OCI-LY3 (cell line): ENCODE measurements around the gene OIT3.

Experiments
- H2AFZ ChIP-seq: fragments of 200-600, 300-600 bp; shearing (Covaris generic); 2 replicates; pipeline ENCODE4 v1.6.0; 2014; ENCODE audit warnings: antibody characterized with exemption, low read depth, low read length
- H3K27ac ChIP-seq: fragments of 200-600, 300-600 bp; sonication (generic); 2 replicates; pipeline ENCODE4 v1.5.1; 2014; ENCODE audit warnings: mild to moderate bottlenecking, low read length, moderate library complexity, mixed read lengths
- H3K27me3 ChIP-seq: fragments of 200-600, 300-600 bp; sonication (generic); 2 replicates; pipeline ENCODE4 v1.6.1; 2014; ENCODE audit warnings: low read depth, low read length, mixed read lengths
- H3K36me3 ChIP-seq: fragments of 200-600, 300-600 bp; sonication (generic); replicated peaks from 2 replicates; pipeline ENCODE3; 2014; ENCODE audit warnings: low read depth, low read length, mixed read lengths
- H3K4me1 ChIP-seq: fragments of 300-600, 200-600 bp; sonication (generic); 2 replicates; pipeline ENCODE4 v1.6.1; 2014; ENCODE audit warnings: low read length, mixed read lengths
- H3K4me2 ChIP-seq: fragments of 200-600, 300-600 bp; sonication (generic); 2 replicates; pipeline ENCODE4 v1.6.1; 2014; ENCODE audit warnings: low read length, mixed read lengths
- H3K4me3 ChIP-seq: fragments of 300-600, 200-600 bp; sonication (generic); 2 replicates; pipeline ENCODE4 v1.5.1; 2014; ENCODE audit warnings: antibody characterized with exemption, mild to moderate bottlenecking, low read length, moderate library complexity
- H3K79me2 ChIP-seq: fragments of 300-600, 200-600 bp; shearing (Covaris generic); 2 replicates; pipeline ENCODE4 v1.6.1; 2014; ENCODE audit warnings: mild to moderate bottlenecking, low read length, mixed read lengths
- H3K9ac ChIP-seq: fragments of 300-600, 200-600 bp; shearing (Covaris generic); 2 replicates; pipeline ENCODE4 v1.6.0; 2014; ENCODE audit warnings: mild to moderate bottlenecking, low read length, moderate library complexity
- H3K9me3 ChIP-seq: fragments of 200-600, 300-600 bp; shearing (Covaris generic); 2 replicates; pipeline ENCODE4 v1.6.1; 2014; ENCODE audit warnings: low read length, mixed read lengths; ENCODE audit not compliant: insufficient read depth
- H4K20me1 ChIP-seq: fragments of 200-600, 300-600 bp; sonication (generic); 2 replicates; pipeline ENCODE4 v1.6.1; 2016; ENCODE audit warnings: low read length, mixed read lengths; ENCODE audit not compliant: insufficient read depth
- CTCF ChIP-seq: fragments of 200-600, 300-600 bp; sonication (generic); IDR thresholded peaks from 2 replicates; pipeline ENCODE4 v1.5.1; 2014; ENCODE audit warnings: antibody characterized with exemption, low read length, low read depth
- EZH2phosphoT487 ChIP-seq: fragments of 200-600 bp; shearing (Covaris generic); IDR thresholded peaks from 2 replicates; pipeline ENCODE4 v1.6.1; 2018; ENCODE audit warnings: antibody characterized with exemption, mixed run types, low read depth

OIT3 gene

DNA sequence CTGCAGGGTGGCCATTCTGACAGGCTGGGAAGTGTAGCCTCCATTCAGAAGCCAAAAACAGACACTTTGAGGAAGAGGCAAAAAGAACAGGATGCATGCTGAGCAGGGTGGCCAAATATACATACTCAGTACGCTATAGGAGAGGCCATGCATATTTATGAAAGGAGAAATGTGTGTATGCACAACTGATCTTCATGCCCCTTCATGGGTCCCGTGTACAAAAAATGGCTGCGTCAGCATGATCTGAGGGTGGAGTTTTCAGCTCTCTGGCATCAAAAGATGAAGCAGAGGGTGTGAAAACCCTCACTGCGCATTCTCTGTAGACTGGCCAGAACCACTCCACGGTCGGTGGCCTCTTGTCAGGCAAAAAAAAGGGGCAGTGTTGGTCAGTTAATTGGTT is 35.5 kb upstream of the OIT3 start:
- no peaks in the 10 kb centered on the region for H3K36me3 ChIP-seq
- no peaks in the 10 kb centered on the region for H3K27me3 ChIP-seq
- no peak overlapping the region for H3K4me3 ChIP-seq
- no peaks in the 10 kb centered on the region for H3K4me1 ChIP-seq
- H3K27ac ChIP-seq: no peak overlapping the region
- no peak for TF ChIP-seq EZH2phosphoT487
- no peak for TF ChIP-seq CTCF
- no peak overlapping the region for H3K4me2 ChIP-seq
- H3K79me2 ChIP-seq: no peaks in the 10 kb centered on the region
- no peak overlapping the region for H2AFZ ChIP-seq
- no peaks in the 10 kb centered on the region for H4K20me1 ChIP-seq
- H3K9ac ChIP-seq: no peak overlapping the region
- H3K9me3 ChIP-seq: no peaks in the 10 kb centered on the region

GRCh38 chr10:72862957-72863356 is 30.6 kb upstream of the OIT3 start:
- H3K36me3 ChIP-seq: no peaks in the 10 kb centered on the region
- H3K4me1 ChIP-seq: no peaks in the 10 kb centered on the region
- no peak for TF ChIP-seq CTCF
- no peak for TF ChIP-seq EZH2phosphoT487

GRCh38 chr10:72875250-72876055 is 18.1 kb upstream of the OIT3 start:
- no peak overlapping the region for H3K4me2 ChIP-seq
- H3K27me3 ChIP-seq: no peaks in the 10 kb centered on the region
- H3K4me3 ChIP-seq: no peak overlapping the region
- H3K9ac ChIP-seq: no peak overlapping the region
- no peak overlapping the region for H2AFZ ChIP-seq
- no peaks in the 10 kb centered on the region for H3K79me2 ChIP-seq
- H3K9me3 ChIP-seq: no peaks in the 10 kb centered on the region
- H4K20me1 ChIP-seq: no peaks in the 10 kb centered on the region
- no peak for TF ChIP-seq EZH2phosphoT487
- TF ChIP-seq CTCF: peak; percentile 57
- no peaks in the 10 kb centered on the region for H3K36me3 ChIP-seq
- peaks cover 11% of the 10 kb centered on the region for H3K4me1 ChIP-seq
- H3K27ac ChIP-seq: no peak overlapping the region

More at GRCh38 chr10:72862957-72863356, 30.6 kb upstream of the OIT3 start:
- Histone ChIP-seq H3K79me2 (no peaks in the 10 kb centered on the region), H4K20me1 (no peaks in the 10 kb centered on the region), H3K9ac (no peak overlapping the region), H3K4me2 (no peak overlapping the region), H2AFZ (no peak overlapping the region), H3K27me3 (no peaks in the 10 kb centered on the region), H3K4me3 (no peak overlapping the region), H3K27ac (no peak overlapping the region), H3K9me3 (no peaks in the 10 kb centered on the region)

- Histone ChIP-seq H4K20me1 (no peaks in the 10 kb centered on the region), H3K9ac (no peak overlapping the region), H3K4me2 (no peak overlapping the region), H3K9me3 (no peaks in the 10 kb centered on the region), H2AFZ (no peak overlapping the region), H3K27ac (no peak overlapping the region), H3K79me2 (no peaks in the 10 kb centered on the region), H3K36me3 (no peaks in the 10 kb centered on the region), H3K4me3 (no peak overlapping the region), H3K27me3 (no peaks in the 10 kb centered on the region), H3K4me1 (peaks cover 11% of the 10 kb centered on the region)
- TF ChIP-seq CTCF (no peak), EZH2phosphoT487 (no peak)
Measured at GRCh38 chr10:72879245-72879644, 14.3 kb upstream of the OIT3 start.
